WTC11 (cell line): ENCODE results near the gene MET. TPM values are rescaled to one million over a fixed set of nuclear protein-coding genes. Genes with fewer than 3 reads are reported as not detected.

ENCODE experiments used
- ATAC-seq: fragments of 200-7000 bp; cut with Tn5 transposase; 2 replicates; pipeline ENCODE4 v1.10.0; 2021; ENCODE audit warnings: mild to moderate bottlenecking, moderate library complexity
- CTCF ChIA-PET: fragments of 300-600 bp; sonication (Branson Sonifier 250); formaldehyde crosslinking; loops from one replicate; lab custom pipeline; 2021; ENCODE audit warnings: antibody characterized with exemption; lab: Charles Lee
- POLR2A ChIA-PET: fragments of 350-600 bp; sonication (Branson Sonifier 250); formaldehyde crosslinking; loops from one replicate; lab custom pipeline; 2021; ENCODE audit warnings: antibody characterized with exemption; lab: Charles Lee
- DNase-seq: peaks from one replicate; pipeline ENCODE4 v3.0.0; 2021; ENCODE audit warnings: low spot score
- H3K27ac Mint-ChIP-seq: 2 replicates; pipeline ENCODE4 v1.8.0; 2021; ENCODE audit warnings: mixed read lengths
- H3K27me3 Mint-ChIP-seq: 2 replicates; pipeline ENCODE4 v1.8.0; 2021; ENCODE audit warnings: low read depth, mild to moderate bottlenecking, moderate library complexity, mixed read lengths
- H3K36me3 Mint-ChIP-seq: 2 replicates; pipeline ENCODE4 v1.8.0; 2021; ENCODE audit warnings: mixed read lengths
- H3K4me1 Mint-ChIP-seq: 2 replicates; pipeline ENCODE4 v1.8.0; 2022; ENCODE audit warnings: mixed read lengths
- H3K4me3 Mint-ChIP-seq: 2 replicates; pipeline ENCODE4 v1.8.0; 2021; ENCODE audit warnings: mild to moderate bottlenecking, moderate library complexity, mixed read lengths
- H3K9me3 Mint-ChIP-seq: 2 replicates; pipeline ENCODE4 v1.8.0; 2021; ENCODE audit warnings: mixed read lengths
- CTCF ChIP-seq: fragments of 200-600 bp; IDR thresholded peaks from 2 replicates; pipeline ENCODE4 v1.8.0; 2022; ENCODE audit warnings: antibody characterized with exemption
- E2F1 ChIP-seq: sonication (generic); formaldehyde crosslinking; IDR thresholded peaks from 2 replicates; pipeline ENCODE4 v1.8.0; 2022; ENCODE audit warnings: mild to moderate bottlenecking, missing genetic modification reagents
- FOXJ3 ChIP-seq: sonication (generic); formaldehyde crosslinking; IDR thresholded peaks from 2 replicates; pipeline ENCODE4 v1.9.0; 2021; ENCODE audit warnings: missing genetic modification reagents, mild to moderate bottlenecking, borderline replicate concordance
- GABPB1 ChIP-seq: sonication (generic); formaldehyde crosslinking; IDR thresholded peaks from 2 replicates; pipeline ENCODE4 v1.8.1; 2023; ENCODE audit warnings: mild to moderate bottlenecking, missing genetic modification reagents
- HMGA2 ChIP-seq: fragments of 250-450 bp; sonication (Bioruptor Pico); IDR thresholded peaks from 2 replicates; pipeline ENCODE4 v1.4.0; 2021; ENCODE audit warnings: mild to moderate bottlenecking, moderate library complexity
- HMGXB4 ChIP-seq: sonication (generic); formaldehyde crosslinking; IDR thresholded peaks from 2 replicates; pipeline ENCODE4 v1.8.1; 2023; ENCODE audit warnings: mild to moderate bottlenecking, moderate library complexity, missing genetic modification reagents
- JUN ChIP-seq: sonication (generic); formaldehyde crosslinking; IDR thresholded peaks from 2 replicates; pipeline ENCODE4 v1.8.0; 2023; ENCODE audit warnings: mild to moderate bottlenecking, missing genetic modification reagents
- NR1H2 ChIP-seq: sonication (generic); formaldehyde crosslinking; IDR thresholded peaks from 2 replicates; pipeline ENCODE4 v1.9.0; 2021; ENCODE audit warnings: mild to moderate bottlenecking, moderate library complexity, missing genetic modification reagents
- NR3C1 ChIP-seq: sonication (generic); formaldehyde crosslinking; conservative IDR thresholded peaks from 2 replicates; pipeline ENCODE4 v1.8.1; 2023; ENCODE audit warnings: low read depth, mild to moderate bottlenecking, missing genetic modification reagents
- OVOL2 ChIP-seq: fragments of 250-450 bp; sonication (Bioruptor Pico); IDR thresholded peaks from 2 replicates; pipeline ENCODE4 v1.9.0; 2021; ENCODE audit warnings: mild to moderate bottlenecking, borderline replicate concordance
- SP1 ChIP-seq: sonication (generic); formaldehyde crosslinking; conservative IDR thresholded peaks from 2 replicates; pipeline ENCODE4 v1.8.1; 2022; ENCODE audit warnings: missing genetic modification reagents
- TCF7 ChIP-seq: sonication (generic); formaldehyde crosslinking; IDR thresholded peaks from 2 replicates; pipeline ENCODE4 v1.8.0; 2022; ENCODE audit warnings: mild to moderate bottlenecking, low read depth, missing genetic modification reagents, moderate library complexity
- TP53 ChIP-seq: sonication (generic); formaldehyde crosslinking; IDR thresholded peaks from 2 replicates; pipeline ENCODE4 v1.8.1; 2023; ENCODE audit warnings: mild to moderate bottlenecking, missing genetic modification reagents
- ZNF138 ChIP-seq: sonication (generic); formaldehyde crosslinking; conservative IDR thresholded peaks from 2 replicates; pipeline ENCODE4 v1.8.1; 2022; ENCODE audit warnings: mild to moderate bottlenecking, moderate library complexity, missing genetic modification reagents
- ZNF232 ChIP-seq: sonication (generic); formaldehyde crosslinking; IDR thresholded peaks from 2 replicates; pipeline ENCODE4 v1.8.0; 2022; ENCODE audit warnings: mild to moderate bottlenecking, missing genetic modification reagents
- ZNF532 ChIP-seq: fragments of 250-450 bp; sonication (Bioruptor Pico); IDR thresholded peaks from 2 replicates; pipeline ENCODE4 v1.9.0; 2021; ENCODE audit warnings: mild to moderate bottlenecking, borderline replicate concordance
- total RNA-seq: library from RNA; stranded (reverse); gene quantifications from 3 replicates; pipeline ENCODE4 v1.2.3, GENCODE V29; 2021
- TF ChIP-seq, protein P1 (sequence below): fragments of 250-450 bp; sonication (Bioruptor Pico); IDR thresholded peaks from 2 replicates; pipeline ENCODE4 v2.1.2; 2022; ENCODE audit warnings: mild to moderate bottlenecking, moderate library complexity
- TF ChIP-seq, protein P2 (sequence below): fragments of 250-450 bp; sonication (Bioruptor Pico); IDR thresholded peaks from 2 replicates; pipeline ENCODE4 v1.9.0; 2021; ENCODE audit warnings: moderate library complexity, mild to moderate bottlenecking, inconsistent platforms, borderline replicate concordance

MET gene
- total RNA-seq, 1 experiment from 2014 or later = 9.4 TPM

GRCh38 chr7:116787881-116788280 is 115.9 kb downstream of the MET start:
- no peaks in the 10 kb centered on the region for H3K9me3 Mint-ChIP-seq
- no peak overlapping the region for H3K27ac Mint-ChIP-seq
- TF ChIP-seq ZNF532 (no peak), HMGXB4 (no peak), FOXJ3 (CRISPR knock-in tag) (no peak), E2F1 (CRISPR knock-in tag) (no peak), CTCF (no peak), SP1 (CRISPR knock-in tag) (no peak), NR1H2 (CRISPR knock-in tag) (no peak)
- TF ChIP-seq, protein P1, sequence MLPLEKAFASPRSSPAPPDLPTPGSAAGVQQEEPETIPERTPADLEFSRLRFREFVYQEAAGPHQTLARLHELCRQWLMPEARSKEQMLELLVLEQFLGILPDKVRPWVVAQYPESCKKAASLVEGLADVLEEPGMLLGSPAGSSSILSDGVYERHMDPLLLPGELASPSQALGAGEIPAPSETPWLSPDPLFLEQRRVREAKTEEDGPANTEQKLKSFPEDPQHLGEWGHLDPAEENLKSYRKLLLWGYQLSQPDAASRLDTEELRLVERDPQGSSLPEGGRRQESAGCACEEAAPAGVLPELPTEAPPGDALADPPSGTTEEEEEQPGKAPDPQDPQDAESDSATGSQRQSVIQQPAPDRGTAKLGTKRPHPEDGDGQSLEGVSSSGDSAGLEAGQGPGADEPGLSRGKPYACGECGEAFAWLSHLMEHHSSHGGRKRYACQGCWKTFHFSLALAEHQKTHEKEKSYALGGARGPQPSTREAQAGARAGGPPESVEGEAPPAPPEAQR = no peak
- POLR2A ChIA-PET = no interaction called here
- no peaks in the 10 kb centered on the region for H3K36me3 Mint-ChIP-seq
- ATAC-seq = no peak
- peaks cover 13% of the 10 kb centered on the region for H3K4me1 Mint-ChIP-seq
- H3K4me3 Mint-ChIP-seq = no peak overlapping the region
- CTCF ChIA-PET = no interaction called here
- DNase-seq = no peak
- H3K27me3 Mint-ChIP-seq = no peaks in the 10 kb centered on the region; the same call in 1 of the 2 replicates

DNA sequence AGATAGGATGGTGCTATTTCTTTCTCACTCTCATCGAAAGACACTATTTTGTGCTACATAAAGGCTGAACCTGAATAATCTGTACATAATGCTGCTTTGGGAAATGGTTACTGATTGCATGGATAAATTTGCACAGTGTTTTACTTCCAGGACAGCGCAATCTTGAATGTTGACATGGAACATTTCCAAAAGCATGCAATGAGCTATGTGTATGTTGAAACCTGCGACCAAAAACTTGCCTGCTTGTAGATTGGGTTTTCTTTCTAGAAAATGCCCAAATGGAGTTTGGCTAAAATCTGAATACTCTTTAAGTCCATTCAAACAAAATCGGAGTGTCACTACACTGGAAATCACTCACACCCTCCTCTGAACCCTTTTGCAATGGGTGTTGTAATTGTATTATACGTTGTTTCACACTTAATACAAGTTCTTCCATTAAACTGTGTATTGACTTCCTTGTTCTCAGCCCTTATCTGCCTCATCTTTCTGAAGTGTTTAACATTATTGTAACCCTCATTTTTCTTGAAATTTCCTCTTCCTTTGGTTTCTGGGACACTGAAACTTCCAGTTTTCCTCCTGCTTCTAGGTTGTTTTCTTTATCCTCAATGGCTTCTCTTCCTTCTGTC is 116.7 kb downstream of the MET start:
- no peaks in the 10 kb centered on the region for H3K9me3 Mint-ChIP-seq
- peaks cover 8% of the 10 kb centered on the region for H3K4me1 Mint-ChIP-seq
- POLR2A ChIA-PET = no interaction called here
- TF ChIP-seq TP53 (CRISPR knock-in tag) (no peak), GABPB1 (CRISPR knock-in tag) (peak; percentile 67; the same call in 1 of the 2 replicates), JUN (CRISPR knock-in tag) (no peak)
- ATAC-seq (no peak), DNase-seq (no peak)
- H3K27ac Mint-ChIP-seq = no peak overlapping the region
- no peak overlapping the region for H3K4me3 Mint-ChIP-seq
- H3K27me3 Mint-ChIP-seq = no peaks in the 10 kb centered on the region; the same call in 1 of the 2 replicates
- no peaks in the 10 kb centered on the region for H3K36me3 Mint-ChIP-seq
- CTCF ChIA-PET = no interaction called here

GRCh38 chr7:116790025-116790424 is 118.0 kb downstream of the MET start:
- H3K9me3 Mint-ChIP-seq = no peaks in the 10 kb centered on the region
- DNase-seq (no peak), ATAC-seq (no peak)
- no peak overlapping the region for H3K4me3 Mint-ChIP-seq
- H3K36me3 Mint-ChIP-seq = no peaks in the 10 kb centered on the region
- ChIA-PET CTCF (no interaction called here), POLR2A (no interaction called here)
- TF ChIP-seq OVOL2 (CRISPR knock-in tag) (no peak), NR3C1 (CRISPR knock-in tag) (no peak), ZNF232 (CRISPR knock-in tag) (no peak), ZNF138 (CRISPR knock-in tag) (no peak), TCF7 (CRISPR knock-in tag) (no peak), HMGA2 (CRISPR knock-in tag) (no peak)
- TF ChIP-seq, protein P2, sequence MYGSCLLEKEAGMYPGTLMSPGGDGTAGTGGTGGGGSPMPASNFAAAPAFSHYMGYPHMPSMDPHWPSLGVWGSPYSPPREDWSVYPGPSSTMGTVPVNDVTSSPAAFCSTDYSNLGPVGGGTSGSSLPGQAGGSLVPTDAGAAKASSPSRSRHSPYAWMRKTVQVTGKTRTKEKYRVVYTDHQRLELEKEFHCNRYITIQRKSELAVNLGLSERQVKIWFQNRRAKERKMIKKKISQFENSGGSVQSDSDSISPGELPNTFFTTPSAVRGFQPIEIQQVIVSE = no peak
- peaks cover 8% of the 10 kb centered on the region for H3K4me1 Mint-ChIP-seq
- H3K27me3 Mint-ChIP-seq = no peaks in the 10 kb centered on the region
- no peak overlapping the region for H3K27ac Mint-ChIP-seq
